NCI-H1694 treated with DMSO at 0.1 percent for 48 hours (cell line): ENCODE results near the gene LTB4R2.
"Not testable (repeated sequence)": the region's sequence is repeated elsewhere in the genome, so short reads cannot be mapped to it uniquely, and the experiment has no call there.

Experiments used
- DNase-seq: peaks from one replicate; lab custom pipeline; 2025; lab: John Stamatoyannopoulos, UW

The LTB4R2 gene

DNA sequence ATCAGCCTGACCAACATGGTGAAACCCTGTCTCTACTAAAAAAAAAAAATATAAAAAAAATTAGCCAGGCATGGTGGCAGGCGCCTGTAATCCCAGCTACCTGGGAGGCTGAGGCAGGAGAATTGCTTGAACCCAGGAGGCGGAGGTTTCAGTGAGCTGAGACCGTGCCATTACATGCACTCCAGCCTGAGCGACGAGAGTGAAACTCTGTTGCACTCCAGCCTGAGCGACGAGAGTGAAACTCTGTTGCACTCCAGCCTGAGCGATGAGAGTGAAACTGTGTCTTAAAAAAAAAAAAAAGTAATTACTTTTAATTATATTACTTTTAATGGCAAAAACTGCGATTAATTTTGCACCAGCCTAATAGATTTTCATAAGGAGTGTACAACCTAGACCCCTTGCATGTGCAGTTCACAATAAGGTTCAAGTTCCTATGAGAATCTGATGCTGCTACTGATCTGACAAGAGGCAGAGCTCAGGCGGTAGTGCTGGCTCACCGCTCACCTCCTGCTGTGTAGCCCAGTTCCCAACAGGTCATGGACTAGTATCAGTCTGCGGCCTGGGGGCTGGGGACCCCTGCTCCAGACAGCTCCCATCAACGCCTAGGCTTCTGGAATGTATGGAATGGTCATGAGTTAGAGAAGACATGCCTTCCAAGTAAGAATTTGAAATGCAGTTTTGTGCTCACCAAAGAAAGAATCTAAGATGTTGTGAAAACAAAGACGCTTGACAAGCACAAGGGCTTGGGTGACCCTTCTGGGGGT lies 11.5 kb downstream of the LTB4R2 start:
- DNase-seq = no peak

DNA sequence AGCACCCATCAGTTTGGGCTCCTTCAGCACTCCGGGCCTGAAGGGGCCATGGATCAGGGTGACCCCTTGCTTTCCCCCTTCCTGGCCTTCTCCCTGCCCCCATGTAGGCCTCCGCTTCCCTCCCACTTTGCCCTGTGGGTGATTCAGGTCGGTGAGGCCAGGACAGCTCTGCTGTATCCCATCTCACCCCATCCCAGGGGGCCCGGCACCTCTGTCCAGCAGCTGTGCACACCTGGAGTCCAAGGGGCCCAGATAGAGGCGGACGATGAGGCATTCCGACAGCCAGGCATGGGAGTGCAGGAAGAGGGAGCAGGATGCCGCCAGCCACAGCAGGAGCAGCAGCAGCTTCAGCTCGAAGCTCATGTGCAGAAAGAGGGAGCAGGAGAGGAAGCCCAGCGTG lies 12.7 kb downstream of the LTB4R2 start:
- no peak for DNase-seq

DNA sequence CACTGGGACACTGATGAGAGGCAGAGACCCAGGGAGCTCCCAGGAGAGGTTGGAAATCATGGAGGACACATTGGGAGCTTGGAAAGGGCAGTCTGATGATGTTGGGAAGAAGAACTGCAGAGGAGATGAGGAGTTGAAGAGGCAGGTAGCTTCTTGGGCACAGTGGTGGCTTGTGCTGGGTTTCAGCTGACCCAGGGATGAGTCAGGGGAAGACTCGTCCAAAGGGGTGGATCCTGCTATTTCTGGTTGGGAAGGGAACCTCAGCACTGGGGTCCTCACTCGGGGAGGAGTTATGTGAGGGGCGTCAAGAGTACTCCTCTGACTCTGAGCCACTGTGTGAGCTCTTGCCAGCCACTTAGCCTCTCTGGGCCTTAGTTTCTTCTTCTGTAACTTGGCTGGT lies 13.4 kb downstream of the LTB4R2 start:
- no peak for DNase-seq

DNA sequence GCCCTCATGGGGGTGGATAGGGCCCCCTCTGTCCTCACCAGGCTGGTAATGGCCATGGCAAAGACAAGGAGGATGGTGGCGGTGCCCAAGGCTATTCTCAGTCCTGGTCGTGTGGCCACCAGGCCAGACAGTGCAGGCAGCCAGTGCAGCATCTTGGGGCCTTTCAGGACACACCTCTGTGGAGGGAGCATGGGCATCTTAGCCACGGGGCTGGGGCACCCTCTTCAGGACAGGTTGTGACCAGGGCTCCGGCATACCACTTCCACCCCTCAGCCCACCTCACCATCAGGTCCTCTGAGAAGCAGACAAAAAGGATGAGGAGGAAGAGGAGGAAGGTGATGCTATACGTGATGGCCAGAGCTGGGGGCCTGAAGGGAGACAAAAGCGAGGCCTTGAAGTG lies 14.1 kb downstream of the LTB4R2 start:
- DNase-seq = no peak

DNA sequence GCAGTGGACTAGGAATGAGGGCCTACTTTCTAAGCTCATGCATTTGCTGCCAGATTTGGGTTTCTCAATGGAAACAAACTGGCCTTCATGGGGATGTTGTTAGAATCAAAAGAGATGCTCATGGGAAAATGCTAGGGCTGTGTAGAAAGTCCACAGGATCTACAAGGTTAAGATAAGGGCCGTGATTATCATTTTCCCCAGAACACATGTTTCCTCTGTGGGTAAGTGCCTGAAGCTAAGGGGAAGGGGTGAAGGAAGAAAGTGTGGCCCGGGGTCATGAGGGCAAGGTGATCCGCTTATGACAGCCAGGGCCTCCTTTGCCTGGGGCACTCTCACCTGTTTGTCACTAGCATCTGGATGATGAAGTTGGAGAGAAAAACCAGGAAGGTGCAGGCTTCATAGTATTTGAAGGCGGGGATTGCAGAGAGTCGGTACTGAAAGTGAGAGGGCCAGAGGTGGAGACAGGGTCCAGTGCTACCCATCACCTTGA lies 15.1 kb downstream of the LTB4R2 start:
- DNase-seq = no peak

DNA sequence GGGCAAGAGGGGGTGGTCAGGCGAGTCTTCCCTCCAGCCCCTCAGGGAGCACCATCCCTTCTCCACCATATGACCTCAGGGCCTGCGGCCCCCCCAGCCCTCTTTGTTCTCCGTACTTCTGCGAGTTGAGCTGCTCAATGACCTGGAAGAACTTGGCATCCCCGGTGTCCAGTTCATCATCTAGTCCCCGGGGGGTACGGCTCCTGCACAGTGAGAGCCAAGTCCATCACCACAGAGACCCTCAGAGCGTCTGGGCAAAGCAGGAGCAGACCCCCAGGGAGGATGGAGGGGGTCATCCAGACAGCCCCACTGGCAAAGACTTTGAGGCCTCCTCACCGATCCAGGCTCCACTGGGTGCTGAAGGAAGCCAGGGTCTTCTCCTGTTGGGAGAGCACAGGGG lies 16.0 kb downstream of the LTB4R2 start:
- DNase-seq = no peak

DNA sequence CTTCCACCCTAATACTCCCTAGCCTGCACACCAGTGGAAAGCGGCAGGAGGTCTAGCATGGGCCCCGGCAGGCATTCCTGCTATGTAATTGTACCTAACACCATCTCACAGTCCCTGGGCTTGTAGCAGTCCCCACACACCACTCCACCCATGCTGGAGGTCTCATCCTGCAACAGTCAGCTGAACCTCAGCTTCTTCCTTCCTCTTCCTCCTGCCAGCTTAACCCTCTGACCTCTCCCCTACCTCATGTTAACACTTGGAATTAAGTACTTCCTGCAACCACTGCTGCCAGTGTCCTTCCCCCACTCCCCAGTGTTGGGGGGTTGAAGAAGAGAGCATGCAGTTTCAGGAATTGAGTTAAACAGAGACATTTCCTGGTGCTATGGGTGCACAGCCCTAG lies 17.4 kb downstream of the LTB4R2 start:
- DNase-seq = no peak

DNA sequence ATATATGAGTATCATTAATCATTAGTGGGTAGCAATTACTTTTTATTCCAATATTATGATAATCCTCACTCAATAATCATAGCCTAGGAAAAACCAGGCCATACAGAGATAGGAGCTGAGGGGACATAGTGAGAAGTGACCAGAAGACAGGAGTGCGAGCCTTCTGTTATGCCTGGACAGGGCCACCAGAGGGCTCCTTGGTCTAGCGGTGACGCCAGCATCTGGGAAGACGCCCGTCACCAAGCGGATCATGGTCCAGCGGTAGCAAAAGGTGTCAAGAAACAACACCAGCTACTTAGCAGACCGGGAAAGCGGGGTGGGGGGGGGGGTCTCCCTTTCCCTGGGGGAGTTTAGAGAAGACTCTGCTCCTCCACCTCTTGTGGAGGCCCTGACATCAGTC lies 18.0 kb downstream of the LTB4R2 start:
- DNase-seq = not testable (repeated sequence)

DNA sequence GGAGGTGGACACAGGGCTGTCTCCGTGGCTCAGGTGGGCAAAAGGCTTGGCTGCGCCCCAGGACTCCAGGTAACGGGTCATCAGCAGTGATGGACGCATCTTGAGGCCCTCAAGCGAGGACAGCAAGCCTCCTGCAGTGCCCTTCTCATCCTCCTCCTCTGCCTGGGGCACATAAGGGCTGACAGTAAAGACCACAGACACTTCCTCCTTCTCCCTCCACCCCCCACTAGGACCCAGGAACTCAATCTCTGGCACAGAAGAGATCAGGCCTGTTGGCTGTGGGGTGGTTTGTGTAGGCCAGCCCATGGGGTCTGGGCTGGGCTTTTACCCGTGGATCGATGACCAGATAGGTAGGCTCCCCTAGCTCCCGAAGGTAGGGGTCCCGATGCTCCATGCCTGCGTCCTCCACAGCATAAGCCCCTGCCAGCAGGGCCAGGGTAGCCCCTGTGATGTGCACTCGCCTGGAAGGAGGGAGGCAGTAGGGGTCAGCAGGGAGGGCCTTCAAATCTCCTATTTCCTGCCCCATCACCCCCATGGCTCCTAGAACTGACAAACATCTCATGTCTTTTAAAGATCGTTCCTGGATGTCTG lies 19.2 kb downstream of the LTB4R2 start:
- no peak for DNase-seq

DNA sequence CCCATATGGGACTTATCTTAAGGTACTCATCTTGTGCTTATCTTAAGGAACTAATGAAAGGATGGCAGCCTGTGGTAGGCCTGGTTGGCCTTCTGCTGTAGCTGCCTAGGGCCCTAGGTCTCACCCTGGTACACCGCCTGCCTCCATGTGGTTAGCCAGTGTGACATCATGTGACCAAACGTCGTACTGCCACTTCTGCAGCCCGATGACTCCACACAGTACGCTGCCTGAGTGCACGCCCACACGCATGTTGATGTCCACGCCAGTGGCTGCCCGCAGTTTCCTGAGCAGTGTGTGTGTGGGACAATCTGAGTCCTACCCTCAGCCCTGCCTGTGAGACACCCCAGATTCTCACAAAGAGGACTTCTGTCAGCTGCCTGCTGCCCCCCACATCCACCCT lies 19.8 kb downstream of the LTB4R2 start:
- DNase-seq = no peak

DNA sequence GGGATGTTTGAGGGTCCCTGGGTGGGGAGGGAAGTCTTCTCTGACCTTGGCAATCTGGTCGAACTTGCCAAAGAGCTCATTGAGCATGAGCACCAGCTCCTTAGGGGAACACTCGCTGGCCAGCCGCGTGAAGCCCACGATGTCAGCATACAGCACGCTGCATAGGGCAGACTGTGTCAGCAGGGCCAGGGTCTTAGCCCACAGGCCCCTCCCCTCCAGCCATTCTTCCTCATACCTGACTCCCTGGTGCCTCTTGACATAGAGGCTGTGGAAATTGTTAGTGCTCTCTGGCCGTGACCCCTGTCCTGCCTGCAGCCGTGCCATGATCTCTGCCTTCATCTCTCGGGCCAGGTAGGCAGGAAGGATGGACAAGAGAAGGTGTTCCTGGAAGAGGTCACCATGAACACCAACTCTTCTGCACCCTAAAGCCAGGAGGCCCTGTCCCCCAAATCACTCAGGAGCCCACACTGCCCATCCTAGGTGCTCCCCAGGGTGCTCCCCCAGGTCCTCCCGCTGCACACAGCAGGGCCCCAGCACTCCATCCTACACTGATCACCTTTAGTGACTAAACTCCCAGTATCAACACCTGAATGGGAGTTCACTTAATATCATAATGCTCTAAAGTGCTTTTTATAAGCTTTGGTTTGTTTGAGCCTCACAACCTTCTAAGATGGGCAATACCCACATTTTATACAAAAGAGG lies 21.2 kb downstream of the LTB4R2 start:
- no peak for DNase-seq

DNA sequence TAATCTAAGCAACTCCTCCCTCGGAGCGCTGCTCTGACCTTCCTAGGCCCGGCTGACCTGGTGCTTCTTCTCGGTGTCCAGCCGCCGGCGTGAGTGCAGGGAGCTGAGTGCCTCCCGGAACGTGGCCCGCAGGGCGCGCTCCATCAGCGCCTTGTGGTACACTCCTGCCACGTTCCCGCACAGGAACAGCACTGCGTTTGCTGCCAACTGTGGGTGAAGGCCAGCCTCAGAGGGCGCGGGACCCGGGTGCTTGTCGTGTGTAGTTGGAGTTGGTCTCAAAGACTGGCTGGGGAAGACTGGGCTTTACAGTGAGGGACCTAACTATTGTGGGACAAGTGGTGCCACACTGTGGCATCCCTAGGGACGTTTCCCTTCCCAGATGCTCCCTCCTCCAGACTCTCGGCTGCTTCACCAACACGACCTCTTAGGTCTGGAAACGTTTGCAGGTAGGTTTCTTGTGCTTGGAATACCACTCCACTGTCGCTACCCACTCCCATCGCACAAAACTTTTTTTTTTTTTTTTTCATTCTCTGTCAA lies 21.9 kb downstream of the LTB4R2 start:
- DNase-seq = no peak

DNA sequence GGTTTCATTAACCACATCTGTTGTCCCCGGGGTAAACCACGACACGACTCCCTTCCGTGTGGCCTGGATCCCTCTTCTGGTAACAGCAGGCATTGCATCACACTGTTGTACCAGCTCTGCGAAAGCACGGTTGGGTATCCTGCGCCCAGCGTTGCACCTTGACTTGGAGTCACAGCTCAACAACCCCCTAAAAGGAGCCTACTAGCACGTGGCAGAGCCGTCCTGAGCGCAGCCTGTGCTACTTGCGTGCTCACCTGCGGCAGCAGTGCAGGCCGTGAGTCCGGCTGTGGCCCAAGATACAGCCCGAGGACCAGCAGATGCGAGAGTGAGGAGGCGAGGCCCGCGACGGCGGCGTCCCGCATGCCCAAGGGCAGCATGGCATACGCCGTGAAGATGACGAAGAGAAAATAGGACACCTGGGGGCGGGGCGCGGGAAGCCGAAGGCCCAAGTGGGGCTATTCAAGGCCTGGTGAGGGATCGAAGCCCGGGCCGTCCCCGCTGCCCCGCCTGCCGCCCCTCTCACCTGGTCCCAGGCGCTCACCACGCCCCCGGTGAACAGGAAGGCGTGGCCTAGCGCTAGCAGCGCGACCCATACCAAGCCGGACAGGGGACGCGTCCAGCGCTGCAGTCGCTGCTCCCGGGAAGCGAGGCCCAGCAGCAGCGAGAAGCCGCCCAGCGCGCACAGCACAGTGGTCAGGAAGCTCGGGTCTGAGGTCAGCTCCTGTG lies 22.5 kb downstream of the LTB4R2 start:
- DNase-seq = peak; percentile 59

DNA sequence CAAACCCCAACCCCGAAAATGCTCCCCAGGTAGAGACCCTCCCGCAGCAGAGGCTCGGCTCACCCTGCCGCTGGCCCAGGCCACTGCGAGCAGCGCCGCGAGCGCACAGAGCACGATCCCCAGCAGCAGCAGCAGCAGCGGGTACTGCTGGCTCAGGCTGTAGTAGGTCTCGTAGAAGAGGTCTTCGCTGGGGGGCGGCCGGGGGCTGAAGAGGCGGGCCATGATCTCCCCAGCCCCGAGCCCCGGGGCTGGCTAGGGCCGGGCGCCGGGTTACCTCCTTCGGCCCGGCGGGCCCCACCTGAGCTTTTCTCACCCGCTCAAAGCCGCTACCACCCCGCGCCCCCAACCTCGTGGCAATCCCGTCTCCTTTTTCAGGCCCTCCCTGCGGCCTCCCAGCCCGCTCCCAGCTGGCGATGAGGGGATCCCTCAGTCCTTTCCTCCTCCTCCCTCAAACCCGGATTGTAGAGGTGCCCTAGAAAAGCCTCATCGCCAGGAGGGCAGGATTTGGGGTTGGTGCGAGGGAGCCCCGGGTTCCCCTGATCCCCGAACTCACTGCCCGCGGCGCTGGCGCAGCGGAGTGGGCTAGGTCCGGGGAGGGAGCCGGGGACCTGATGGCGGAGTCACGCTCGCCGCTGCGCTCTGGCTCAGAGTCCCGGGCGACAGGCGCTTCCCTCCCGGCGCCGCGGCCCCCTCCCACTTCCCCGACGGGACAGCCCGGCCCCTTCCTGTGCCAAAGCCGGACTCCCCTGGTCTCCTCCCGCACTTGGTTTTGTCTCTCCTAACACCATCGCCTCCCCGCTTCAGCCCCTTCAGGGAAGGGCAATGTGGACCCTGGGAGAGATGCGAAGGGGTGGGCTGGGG lies 24.7 kb downstream of the LTB4R2 start, which contains the start of gene ADCY4:
Gene ADCY4, minus strand, starts transcription at position 641 of the 861 bp plus-strand sequence. Its CDS starts 419 bp downstream, at position 222.
- no peak for DNase-seq

DNA sequence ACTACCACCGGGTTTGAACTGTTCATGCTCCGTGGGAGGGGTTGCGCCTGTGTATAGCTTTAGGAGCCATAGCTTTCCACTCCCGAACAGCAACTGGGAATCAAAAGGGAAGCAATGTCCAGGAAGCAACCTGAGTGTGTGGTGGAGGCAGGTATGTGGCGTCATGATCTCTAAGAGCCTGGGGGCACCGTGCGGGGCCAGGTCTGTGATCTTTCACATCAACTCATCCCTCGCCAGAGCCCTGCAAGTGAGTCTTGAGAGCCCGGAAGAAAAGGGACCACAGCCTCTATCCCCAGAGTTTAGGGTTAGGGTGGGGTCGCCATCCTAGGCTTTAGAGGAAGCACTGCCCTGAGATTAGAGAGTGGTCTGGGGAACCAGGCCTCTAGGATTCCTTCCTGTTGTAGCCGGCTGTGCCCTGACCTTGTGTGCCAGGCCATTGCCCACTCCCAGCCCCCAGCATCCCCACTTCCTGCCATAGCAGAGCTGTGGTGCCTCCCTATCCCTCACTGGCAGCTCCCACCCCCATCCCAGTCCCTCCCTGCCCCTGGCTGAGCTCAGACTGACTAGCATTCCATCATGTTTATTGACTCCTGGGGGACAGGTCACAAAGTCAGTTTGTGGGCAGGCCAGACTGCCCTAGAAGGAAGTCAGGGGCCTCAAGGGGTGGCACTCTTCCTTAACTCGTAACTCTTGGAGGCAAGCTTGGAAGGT lies 25.7 kb downstream of the LTB4R2 start:
- no peak for DNase-seq

DNA sequence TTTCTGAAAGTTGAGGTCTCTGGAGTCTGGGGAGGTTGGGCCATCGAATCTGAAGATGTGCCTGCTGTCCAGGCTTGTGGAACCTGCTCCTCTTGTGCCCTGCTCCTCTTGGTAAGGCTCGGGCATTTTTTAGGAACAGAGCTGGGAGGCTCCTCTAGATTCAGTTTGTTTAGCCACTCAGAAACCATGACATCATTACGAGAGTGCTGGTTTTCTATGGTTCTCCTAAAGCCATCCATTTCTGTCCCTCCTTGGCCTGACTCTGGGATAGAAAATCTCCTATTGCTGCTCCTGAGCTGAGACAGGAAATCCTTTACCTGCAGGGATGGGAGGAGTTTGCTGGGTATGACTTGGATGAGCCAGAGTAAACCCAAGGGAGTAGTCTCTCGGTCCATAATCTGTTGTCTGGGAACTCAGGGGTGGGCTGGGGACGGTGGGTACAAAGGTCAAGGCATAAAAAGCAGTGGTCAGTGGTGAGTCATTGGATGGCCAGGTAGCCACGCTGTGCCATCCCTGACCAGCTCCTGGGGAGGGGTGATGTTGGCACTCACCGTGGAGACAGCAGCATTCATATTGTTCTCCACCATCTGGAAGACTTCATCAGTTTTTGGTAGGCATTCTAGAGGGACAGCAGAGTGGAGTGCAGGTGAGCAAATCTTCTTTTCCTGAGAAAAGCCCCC lies 27.3 kb downstream of the LTB4R2 start:
- no peak for DNase-seq

DNA sequence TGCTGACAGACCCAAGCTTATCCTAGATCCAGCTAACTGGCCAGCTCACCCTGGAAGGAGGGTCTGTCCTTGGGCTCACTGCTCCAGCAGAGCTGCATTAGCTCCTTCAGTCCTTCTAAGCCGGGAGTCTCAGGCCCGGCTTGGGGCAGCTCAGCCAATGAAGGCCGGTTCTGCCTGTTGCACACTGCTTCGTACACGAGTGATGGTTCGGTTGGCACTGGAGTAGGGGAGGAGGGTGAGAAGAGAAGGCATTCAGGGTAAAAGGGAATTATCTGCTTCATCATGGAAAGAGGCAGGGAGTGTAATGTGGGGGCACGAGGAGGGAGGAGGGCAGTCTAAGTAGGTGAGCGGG lies 27.9 kb downstream of the LTB4R2 start:
- DNase-seq = no peak

DNA sequence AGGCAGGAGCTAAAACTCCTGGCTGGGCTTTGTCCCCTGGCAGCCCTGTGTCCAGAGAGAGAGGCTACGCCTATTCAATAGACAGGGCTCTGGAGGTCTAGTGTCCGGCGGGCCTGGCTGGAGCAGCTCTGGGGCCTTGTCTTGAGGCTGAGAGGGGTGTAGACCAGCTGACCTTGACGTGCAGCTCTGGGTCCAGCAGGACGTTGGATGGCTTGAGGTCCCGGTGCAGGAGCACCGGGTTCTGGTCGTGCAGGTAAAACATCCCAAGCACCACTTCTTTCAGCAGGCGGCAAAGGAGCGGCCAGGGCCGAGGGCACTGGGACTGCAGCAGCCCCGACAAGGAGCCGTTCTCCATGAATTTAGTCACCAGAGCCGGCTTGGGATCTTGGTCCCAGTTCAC lies 28.9 kb downstream of the LTB4R2 start:
- no peak for DNase-seq

DNA sequence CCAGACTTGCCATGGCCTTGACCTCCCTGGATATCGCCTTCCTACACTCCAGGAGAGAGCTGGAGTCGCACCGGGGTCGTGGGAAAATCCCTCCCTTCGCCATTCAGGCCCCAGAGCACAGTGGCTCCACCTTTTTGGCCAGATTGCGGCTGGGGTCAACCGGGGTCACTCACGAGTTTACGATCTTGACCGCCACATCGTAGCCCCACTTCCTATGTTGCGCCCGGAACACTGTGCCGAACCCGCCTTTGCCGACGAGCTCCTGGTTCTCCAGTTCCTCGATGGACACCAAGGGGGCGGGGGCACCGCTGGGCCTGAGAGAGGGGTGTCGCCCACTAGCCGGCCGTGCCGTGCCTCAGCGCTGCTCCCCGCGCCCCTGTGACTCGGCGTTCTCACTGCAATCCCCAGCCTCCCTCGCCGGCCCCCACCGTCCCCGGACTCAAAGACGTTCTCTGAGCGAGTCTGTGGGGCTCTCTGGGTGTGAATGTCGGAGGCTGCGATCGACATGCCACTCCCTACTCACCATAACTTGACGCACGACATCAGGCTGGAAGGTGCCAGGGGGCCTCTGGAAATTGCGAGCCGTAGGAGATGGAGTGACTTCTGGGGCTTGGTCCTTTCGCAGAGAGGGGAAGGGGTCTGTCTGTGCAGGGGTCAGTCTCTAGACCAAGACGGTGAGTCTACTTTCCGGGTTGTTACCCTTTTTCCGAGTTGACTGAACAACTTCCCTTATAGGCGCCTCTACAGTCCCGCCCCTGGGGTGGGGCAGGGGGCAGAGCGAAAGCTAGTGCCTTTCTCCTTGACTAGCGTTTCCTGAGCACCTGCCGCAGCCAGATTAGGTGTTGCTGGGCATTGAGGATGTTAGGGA lies 29.6 kb downstream of the LTB4R2 start, which contains the start of gene RIPK3:
Gene RIPK3, minus strand, starts transcription at position 708 of the 868 bp plus-strand sequence. Its CDS starts 165 bp downstream, at position 543.
- no peak for DNase-seq
